Thymus (tissue), 14 donors: ENCODE measurements around the gene S100A16. TPM values are rescaled to one million over a fixed set of nuclear protein-coding genes. Genes with fewer than 3 reads are reported as not detected.

Experiments
- DNase-seq, 9 donors: peaks; one replicate each; pipeline ENCODE4 v3.0.0-alpha.2; 2013; ENCODE audit warnings: low spot score in 9 of 9, low read depth in 6 of 9, missing footprints in 1 of 9
- H3K27ac ChIP-seq, 2 donors: one replicate each; pipeline ENCODE4 v1.5.1; 2013; ENCODE audit warnings: control low read depth in 1 of 2, low read depth in 1 of 2, low read length in 1 of 2, mild to moderate bottlenecking in 1 of 2, moderate library complexity in 1 of 2
- H3K27me3 ChIP-seq, 2 donors: one replicate each; pipeline ENCODE4 v1.5.1; 2013; ENCODE audit warnings: low read length in 1 of 2; ENCODE audit not compliant: control insufficient read depth in 2 of 2, insufficient read depth in 1 of 2
- H3K36me3 ChIP-seq, 2 donors: one replicate each; pipeline ENCODE4 v1.5.1; 2013; ENCODE audit warnings: low read length in 1 of 2, mild to moderate bottlenecking in 1 of 2, moderate library complexity in 1 of 2; ENCODE audit not compliant: control insufficient read depth in 2 of 2, insufficient read depth in 2 of 2
- H3K4me1 ChIP-seq, 2 donors: one replicate each; pipeline ENCODE4 v1.5.1; 2013; ENCODE audit warnings: low read length in 2 of 2; ENCODE audit not compliant: control insufficient read depth in 2 of 2, insufficient read depth in 2 of 2
- H3K4me3 ChIP-seq, 2 donors: one replicate each; pipeline ENCODE4 v1.5.1; 2013; ENCODE audit warnings: low read length in 2 of 2, control low read depth in 1 of 2, mild to moderate bottlenecking in 1 of 2
- H3K9me3 ChIP-seq, 2 donors: one replicate each; pipeline ENCODE4 v1.5.1; 2013; ENCODE audit warnings: low read length in 1 of 2, mild to moderate bottlenecking in 1 of 2; ENCODE audit not compliant: control insufficient read depth in 2 of 2, insufficient read depth in 1 of 2
- WGBS: extraction: QIAGEN DNeasy Blood & Tissue Kit; methylation state at CpG from one replicate; pipeline ENCODE4 v1.1.7; 2013; 5-methylcytosine and 5-hydroxymethylcytosine counted together
- long read RNA-seq, 10 donors: transcript quantifications; one replicate each; lab custom pipeline, GENCODE V29; 2026
- polyA plus RNA-seq: library from polyadenylated mRNA; stranded (reverse); fragments of 200-250 nt; gene quantifications from one replicate; pipeline ENCODE4 v1.2.3, GENCODE V29; 2013
- total RNA-seq: library from RNA; stranded (reverse); fragments of 120-200 nt; gene quantifications from one replicate; pipeline ENCODE4 v1.2.4, GENCODE V29; 2013
- donor health status: healthy.

Gene S100A16, protein sequence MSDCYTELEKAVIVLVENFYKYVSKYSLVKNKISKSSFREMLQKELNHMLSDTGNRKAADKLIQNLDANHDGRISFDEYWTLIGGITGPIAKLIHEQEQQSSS
- total RNA-seq (28.8 TPM), polyA plus RNA-seq (128 TPM)
- long read RNA-seq, donor 1, partial matches to known transcripts: 0 of 6 reads
- long read RNA-seq, donor 1, other reads (novel, unspliced or antisense): 0 of 6 reads
- long read RNA-seq, donor 2, transcript S100A16-203 (3 exons, 956 nt): minor isoform, 14 of 46 reads
- long read RNA-seq, donor 2, transcript S100A16-204 (3 exons, 1,118 nt): major isoform, 31 of 46 reads
- long read RNA-seq, donor 2, partial matches to known transcripts: 0 of 46 reads
- long read RNA-seq, donor 2, other reads (novel, unspliced or antisense): 0 of 46 reads
- long read RNA-seq, donor 3, transcript S100A16-204 (3 exons, 1,118 nt): major isoform, 35 of 67 reads
- long read RNA-seq, donor 3, transcript S100A16-203 (3 exons, 956 nt): minor isoform, 14 of 67 reads
- long read RNA-seq, donor 3, partial matches to known transcripts: 18 of 67 reads
- long read RNA-seq, donor 3, other reads (novel, unspliced or antisense): 0 of 67 reads
- long read RNA-seq, donor 4, transcript S100A16-204 (3 exons, 1,118 nt): major isoform, 8 of 13 reads
- long read RNA-seq, donor 4, transcript S100A16-203 (3 exons, 956 nt): minor isoform, 5 of 13 reads
- long read RNA-seq, donor 4, partial matches to known transcripts: 0 of 13 reads
- long read RNA-seq, donor 4, other reads (novel, unspliced or antisense): 0 of 13 reads
- long read RNA-seq, donor 5, transcript S100A16-204 (3 exons, 1,118 nt): major isoform, 33 of 50 reads
- long read RNA-seq, donor 5, transcript S100A16-203 (3 exons, 956 nt): minor isoform, 17 of 50 reads
- long read RNA-seq, donor 5, partial matches to known transcripts: 0 of 50 reads
- long read RNA-seq, donor 5, other reads (novel, unspliced or antisense): 0 of 50 reads
- long read RNA-seq, donor 6, transcript S100A16-203 (3 exons, 956 nt): minor isoform, 9 of 28 reads
- long read RNA-seq, donor 6, transcript S100A16-204 (3 exons, 1,118 nt): major isoform, 19 of 28 reads
- long read RNA-seq, donor 6, partial matches to known transcripts: 0 of 28 reads
- long read RNA-seq, donor 6, other reads (novel, unspliced or antisense): 0 of 28 reads
- long read RNA-seq, donor 7, transcript S100A16-204 (3 exons, 1,118 nt): major isoform, 17 of 25 reads
- long read RNA-seq, donor 7, transcript S100A16-203 (3 exons, 956 nt): minor isoform, 8 of 25 reads
- long read RNA-seq, donor 7, partial matches to known transcripts: 0 of 25 reads
- long read RNA-seq, donor 7, other reads (novel, unspliced or antisense): 0 of 25 reads
- long read RNA-seq, donor 8, transcript S100A16-204 (3 exons, 1,118 nt): major isoform, 6 of 14 reads
- long read RNA-seq, donor 8, partial matches to known transcripts: 5 of 14 reads
- long read RNA-seq, donor 8, other reads (novel, unspliced or antisense): 0 of 14 reads
- long read RNA-seq, donor 9, transcript S100A16-204 (3 exons, 1,118 nt): major isoform, 10 of 13 reads
- long read RNA-seq, donor 9, partial matches to known transcripts: 0 of 13 reads
- long read RNA-seq, donor 9, other reads (novel, unspliced or antisense): 0 of 13 reads
- long read RNA-seq, donor 10, transcript S100A16-204 (3 exons, 1,118 nt): major isoform, 12 of 18 reads
- long read RNA-seq, donor 10, transcript S100A16-203 (3 exons, 956 nt): minor isoform, 6 of 18 reads
- long read RNA-seq, donor 10, partial matches to known transcripts: 0 of 18 reads
- long read RNA-seq, donor 10, other reads (novel, unspliced or antisense): 0 of 18 reads

- peaks cover 0 to 15% of the 10 kb centered on the region in 2 donors for H3K4me1 ChIP-seq
- 91% methylated on average over 9 of the region's 9 CpGs for whole genome bisulfite sequencing
These were observed at the start of gene S100A16 for GRCh38 chr1:153612755-153613331. Gene S100A16 (minus strand): TSS chr1:153613137. CDS start chr1:153608151, 4,986 bp downstream.

DNA sequence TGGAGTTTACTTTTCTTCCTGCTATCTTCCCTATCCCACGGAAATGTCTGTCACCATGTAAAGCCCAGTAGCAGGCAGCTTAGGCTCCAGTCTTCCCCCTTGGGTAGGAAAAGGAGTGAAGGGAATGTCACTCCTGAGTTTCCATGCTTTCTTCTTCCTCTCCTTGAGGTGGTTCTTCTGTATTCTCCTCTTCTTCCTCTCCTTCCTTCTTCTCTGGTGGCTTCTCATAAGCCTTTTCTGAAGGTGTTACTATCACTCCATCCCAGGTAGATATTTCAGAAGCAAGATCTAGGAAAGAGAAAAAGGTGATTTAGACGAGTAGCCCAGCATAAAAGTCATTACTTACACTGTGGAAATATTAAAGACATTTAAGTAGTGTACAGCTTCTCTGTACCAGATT is 49.3 kb upstream of the S100A16 start:
- Histone ChIP-seq H3K27ac (no peak overlapping the region), H3K27me3 (no peaks in the 10 kb centered on the region), H3K9me3 (no peaks in the 10 kb centered on the region), H3K36me3 (peaks cover 54 to 65% of the 10 kb centered on the region in 2 donors), H3K4me1 (peaks cover 8 to 13% of the 10 kb centered on the region in 2 donors), H3K4me3 (no peak overlapping the region)
- no peak for DNase-seq
- WGBS: 95% methylated on average over 2 of the region's 2 CpGs

More at GRCh38 chr1:153612755-153613331, at the start of gene S100A16:
- peak within 1 kb of the TSS; percentile 13 to 29 for H3K4me3 ChIP-seq
- H3K27ac ChIP-seq: peak within 1 kb of the TSS; percentile 32 to 68
- no peaks in the 10 kb centered on the region for H3K36me3 ChIP-seq
- no peaks in the 10 kb centered on the region for H3K9me3 ChIP-seq
- no peaks in the 10 kb centered on the region for H3K27me3 ChIP-seq
- no peak for DNase-seq

GRCh38 chr1:153661111-153661708 is 48.3 kb upstream of the S100A16 start:
- DNase-seq: no peak
- Histone ChIP-seq H3K27me3 (no peaks in the 10 kb centered on the region), H3K4me1 (peaks cover 8 to 13% of the 10 kb centered on the region in 2 donors), H3K9me3 (no peaks in the 10 kb centered on the region), H3K4me3 (no peak overlapping the region), H3K36me3 (peaks cover 43 to 54% of the 10 kb centered on the region in 2 donors), H3K27ac (no peak overlapping the region)
- WGBS: 84% methylated on average over 9 of the region's 9 CpGs

- Histone ChIP-seq H3K36me3 (peaks cover 35 to 39% of the 10 kb centered on the region in 2 donors), H3K4me3 (no peak overlapping the region), H3K27me3 (no peaks in the 10 kb centered on the region), H3K4me1 (peaks cover 8 to 13% of the 10 kb centered on the region in 2 donors), H3K9me3 (no peaks in the 10 kb centered on the region), H3K27ac (no peak overlapping the region)
- WGBS: 95% methylated on average over 9 of the region's 9 CpGs
- DNase-seq: no peak
These were observed 46.7 kb upstream of the S100A16 start for GRCh38 chr1:153659656-153660055.

GRCh38 chr1:153659175-153659534 is 46.2 kb upstream of the S100A16 start:
- Histone ChIP-seq H3K27me3 (no peaks in the 10 kb centered on the region), H3K4me3 (peak overlapping the region; percentile 67 to 80), H3K36me3 (peaks cover 30 to 34% of the 10 kb centered on the region in 2 donors), H3K9me3 (no peaks in the 10 kb centered on the region), H3K27ac (peak overlapping the region; percentile 93 to 96), H3K4me1 (peaks cover 8 to 13% of the 10 kb centered on the region in 2 donors)
- WGBS: 61% methylated on average over 8 of the region's 8 CpGs
- no peak for DNase-seq

DNA sequence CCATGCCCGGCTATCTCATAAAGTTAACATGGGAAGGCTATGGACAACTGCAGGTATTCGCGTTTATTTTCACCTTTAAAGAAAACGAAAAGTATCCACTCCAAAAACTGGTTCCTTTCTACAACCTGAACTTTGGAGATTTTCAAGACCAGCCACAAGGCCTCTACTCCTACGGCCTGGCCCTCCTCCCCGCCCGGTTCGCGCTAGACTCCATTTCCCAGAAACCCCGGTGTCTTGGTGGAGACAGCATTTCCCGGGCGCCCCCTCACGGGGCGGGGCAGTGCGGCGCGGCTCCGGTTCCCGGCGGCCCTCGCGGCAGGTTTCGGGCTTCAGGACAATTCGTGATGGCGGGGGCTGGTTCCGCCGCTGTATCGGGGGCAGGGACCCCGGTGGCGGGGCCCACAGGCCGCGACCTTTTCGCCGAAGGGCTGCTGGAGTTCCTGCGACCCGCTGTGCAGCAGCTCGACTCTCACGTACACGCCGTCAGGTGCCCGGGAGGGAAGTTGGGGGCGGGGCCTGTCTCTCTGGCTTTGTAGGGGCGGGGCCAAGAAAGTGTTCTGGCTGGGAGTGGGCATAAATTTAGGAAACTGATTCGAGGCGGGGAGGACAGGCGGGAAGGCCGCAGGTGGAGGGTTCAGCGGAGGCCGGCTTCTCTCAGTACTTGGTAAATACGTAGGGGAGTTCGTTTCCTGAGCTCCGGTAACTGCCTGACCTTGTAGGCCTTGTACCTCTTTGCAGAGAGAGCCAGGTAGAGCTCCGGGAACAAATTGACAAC is 45.6 kb upstream of the S100A16 start, which contains the start of gene SNAPIN:
Gene SNAPIN, plus strand, starts transcription at position 304 of the 775 bp plus-strand sequence. Its CDS starts 41 bp downstream, at position 345.
- peaks cover 28 to 30% of the 10 kb centered on the region in 2 donors for H3K36me3 ChIP-seq
- H3K4me3 ChIP-seq: peak within 1 kb of the TSS; percentile 67 to 80
- peak within 1 kb of the TSS; percentile 93 to 96 for H3K27ac ChIP-seq
- H3K27me3 ChIP-seq: no peaks in the 10 kb centered on the region
- WGBS: 3% methylated on average over 53 of the region's 53 CpGs
- no peaks in the 10 kb centered on the region for H3K9me3 ChIP-seq
- peak; percentile 72 to 95 (median 84) for DNase-seq
- H3K4me1 ChIP-seq: peaks cover 8 to 13% of the 10 kb centered on the region in 2 donors

DNA sequence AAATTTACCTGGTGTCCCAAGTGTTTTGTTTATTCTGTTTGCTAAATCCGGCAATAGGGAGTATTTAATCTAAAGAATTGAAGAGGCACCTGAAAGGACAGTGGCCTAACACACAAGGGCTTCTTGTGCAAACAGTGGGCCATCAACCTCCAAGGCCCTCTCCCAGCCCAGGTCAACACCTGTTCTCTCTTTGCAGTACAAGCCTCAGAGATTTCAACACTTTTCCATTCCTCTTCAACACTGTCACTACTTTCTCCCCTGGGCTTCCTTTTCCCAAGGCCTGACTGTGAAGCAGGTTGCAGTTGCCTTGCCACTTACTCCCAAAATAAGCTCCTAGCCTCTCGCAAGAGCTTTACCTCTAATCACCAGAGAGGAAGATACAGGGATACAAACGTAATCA is 42.4 kb upstream of the S100A16 start:
- Histone ChIP-seq H3K36me3 (peaks cover 2 to 3% of the 10 kb centered on the region in 2 donors), H3K4me1 (peaks cover 8 to 17% of the 10 kb centered on the region in 2 donors), H3K4me3 (no peak overlapping the region), H3K9me3 (no peaks in the 10 kb centered on the region), H3K27me3 (no peaks in the 10 kb centered on the region), H3K27ac (no peak overlapping the region)
- DNase-seq: no peak
- WGBS: 97% methylated on average over 3 of the region's 3 CpGs
